GM04504 (cell line): ENCODE results near the gene FHIT.
A peak's percentile ranks its signal among the peaks of the same experiment; 100 is the strongest.
"Not testable (repeated sequence)": the region's sequence is repeated elsewhere in the genome, so short reads cannot be mapped to it uniquely, and the experiment has no call there.

Experiments used
- DNase-seq: peaks from one replicate; pipeline ENCODE4 v3.0.0-alpha.2; 2012; ENCODE audit warnings: low read depth

The FHIT gene

DNA sequence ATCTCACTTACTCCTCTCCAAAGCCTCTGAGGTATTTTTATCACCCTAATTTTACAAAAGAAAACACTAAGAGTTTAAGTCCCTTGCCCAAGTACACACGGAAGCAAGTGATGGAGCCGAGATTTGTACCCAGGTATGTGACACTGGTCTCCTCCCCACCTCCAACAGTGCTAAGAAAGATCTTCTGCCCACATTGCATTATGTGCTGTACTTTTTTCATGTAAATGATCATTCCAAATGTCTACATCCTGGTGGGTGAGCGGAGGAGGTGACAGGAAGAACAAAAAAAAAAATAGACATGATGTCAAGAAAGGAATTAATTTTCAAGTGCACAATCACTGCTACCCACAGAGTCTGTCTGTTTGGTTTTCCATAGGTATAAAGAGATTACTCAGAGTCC is 694.1 kb downstream of the FHIT start:
- no peak for DNase-seq

DNA sequence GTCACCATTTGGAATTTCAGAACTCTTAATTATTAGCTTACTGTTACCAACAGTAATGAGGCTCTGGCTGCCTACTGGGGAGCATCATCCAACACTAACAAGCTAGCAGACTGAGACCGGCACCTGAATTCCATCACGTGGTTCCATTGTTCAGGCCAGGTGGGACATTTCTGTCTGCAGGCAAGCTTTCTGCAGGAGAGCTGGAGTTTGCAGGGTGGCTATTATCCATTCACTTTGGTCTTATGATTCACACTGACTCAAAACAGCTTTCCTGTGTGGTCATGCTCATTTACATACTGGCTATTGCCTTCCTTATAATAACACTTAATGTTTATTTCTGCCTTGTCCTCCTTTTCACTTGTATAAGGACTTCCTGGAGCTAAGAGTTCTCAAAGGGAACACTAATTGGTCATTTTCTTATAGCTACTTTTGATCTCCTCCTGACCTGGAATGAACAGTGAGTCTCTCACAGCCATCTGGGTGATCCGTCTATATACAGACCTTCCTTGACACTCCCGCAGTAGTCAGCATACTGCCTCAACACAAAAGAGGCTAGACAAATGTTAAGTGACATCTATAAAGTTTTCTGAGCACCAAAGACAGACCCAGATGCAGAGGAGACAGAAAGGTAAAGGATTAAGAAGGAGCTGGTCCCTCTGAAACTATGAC is 695.4 kb downstream of the FHIT start:
- DNase-seq: no peak

GRCh38 chr3:60553144-60553543 is 698.1 kb downstream of the FHIT start:
- no peak for DNase-seq

- DNase-seq: no peak
These were observed 698.7 kb downstream of the FHIT start for GRCh38 chr3:60552581-60552980.

- no peak for DNase-seq
These were observed 699.6 kb downstream of the FHIT start for GRCh38 chr3:60551455-60552209.

GRCh38 chr3:60549863-60550262 is 701.4 kb downstream of the FHIT start:
- no peak for DNase-seq

DNA sequence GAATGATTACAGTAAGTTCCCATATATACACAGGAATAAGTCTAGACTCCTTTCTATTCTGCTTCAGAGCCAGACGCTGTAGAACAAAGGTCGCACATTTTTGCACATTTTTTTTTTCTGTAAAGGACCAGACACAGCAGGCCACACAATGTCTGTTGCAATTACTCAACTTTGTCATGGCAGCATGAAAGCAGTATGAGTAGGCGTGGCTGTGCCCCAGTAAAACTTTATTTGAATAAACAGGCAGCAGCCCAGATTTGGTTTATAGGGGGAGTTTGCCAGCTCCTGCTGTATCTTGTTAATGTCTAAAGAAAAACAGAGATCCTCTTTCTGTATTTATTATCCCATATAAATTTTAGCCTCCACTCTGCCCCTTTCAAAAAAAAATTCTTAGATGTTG is 708.3 kb downstream of the FHIT start:
- DNase-seq: peak; percentile 12

DNA sequence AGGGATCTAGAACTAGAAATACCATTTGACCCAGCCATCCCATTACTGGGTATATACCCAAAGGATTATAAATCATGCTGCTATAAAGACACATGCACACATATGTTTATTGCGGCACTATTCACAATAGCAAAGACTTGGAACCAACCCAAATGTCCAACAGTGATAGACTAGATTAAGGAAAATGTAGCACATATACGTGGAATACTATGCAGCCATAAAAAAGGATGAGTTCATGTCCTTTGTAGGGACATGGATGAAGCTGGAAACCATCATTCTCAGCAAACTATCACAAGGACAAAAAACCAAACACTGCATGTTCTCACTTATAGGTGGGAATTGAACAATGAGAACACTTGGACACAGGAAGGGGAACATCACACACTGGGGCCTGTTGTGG is 711.9 kb downstream of the FHIT start:
- not testable (repeated sequence) for DNase-seq

- no peak for DNase-seq
These were observed 714.8 kb downstream of the FHIT start for GRCh38 chr3:60536420-60536819.

GRCh38 chr3:60531759-60532158 is 719.5 kb downstream of the FHIT start:
- no peak for DNase-seq

- DNase-seq: no peak
These were observed 722.6 kb downstream of the FHIT start for GRCh38 chr3:60528651-60529050.

- DNase-seq: no peak
These were observed 727.7 kb downstream of the FHIT start for GRCh38 chr3:60523536-60523935.

DNA sequence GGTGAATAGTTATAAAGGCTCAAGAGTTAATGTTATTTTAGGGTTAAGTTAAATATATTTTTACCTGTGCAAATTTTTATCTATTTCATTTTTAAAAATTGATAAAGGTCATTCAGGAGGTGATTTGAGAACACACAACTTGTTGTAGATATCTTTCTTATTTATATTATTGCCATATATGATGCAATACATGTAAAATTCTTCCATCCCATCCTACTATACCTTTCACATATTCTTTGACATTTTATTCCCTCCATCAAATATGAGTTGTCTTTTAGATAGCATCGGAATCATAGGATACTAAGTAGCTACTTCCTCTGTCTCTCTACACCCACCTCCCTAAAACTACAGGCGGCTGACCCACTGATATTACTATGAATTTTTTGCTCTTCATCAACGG is 734.1 kb downstream of the FHIT start:
- DNase-seq: no peak

DNA sequence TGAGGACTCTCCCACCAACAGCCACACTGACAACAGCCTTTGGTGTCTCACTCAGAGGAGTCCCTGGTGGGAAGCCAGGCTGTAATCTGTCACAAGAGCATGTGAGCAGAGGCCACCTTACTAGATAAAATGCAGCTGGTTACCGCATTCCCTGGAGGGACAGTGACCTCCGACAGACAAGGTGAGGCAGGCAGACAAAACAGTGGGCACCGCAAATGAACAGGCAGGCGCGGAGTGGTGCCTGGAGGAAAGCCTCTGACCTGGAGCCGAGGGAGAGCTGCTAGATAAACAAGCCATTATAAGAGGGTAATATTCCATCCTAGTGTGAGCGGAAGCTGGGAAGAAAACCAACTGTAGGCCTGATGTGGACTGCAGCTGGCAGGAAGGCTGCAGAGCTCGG is 736.4 kb downstream of the FHIT start:
- no peak for DNase-seq

DNA sequence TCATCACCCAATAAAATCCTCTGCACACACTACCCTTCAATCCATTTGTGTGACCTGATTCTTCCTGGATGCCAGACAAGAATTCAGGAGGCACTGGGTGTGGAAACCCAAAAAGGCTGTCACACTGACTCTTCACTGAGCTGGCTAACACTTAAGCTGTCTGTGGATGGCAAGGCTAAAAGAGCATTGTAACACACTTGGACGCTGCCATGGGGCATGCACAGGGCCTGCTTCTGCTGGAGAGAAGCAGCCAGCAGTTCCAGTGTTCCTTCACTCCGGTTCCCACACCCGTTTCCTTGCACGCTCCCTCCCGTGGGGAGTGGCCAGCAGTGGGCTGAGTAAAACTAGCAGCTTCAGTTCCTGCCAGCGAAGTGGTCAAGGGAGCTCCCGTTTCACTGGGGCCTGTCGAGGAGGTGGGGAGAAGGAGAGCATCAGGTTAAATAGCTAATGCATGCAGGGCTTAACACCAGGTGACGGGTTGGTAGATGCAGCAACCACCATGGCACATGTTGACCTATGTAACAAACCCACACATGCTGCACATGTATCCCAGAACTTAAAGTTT is 737.1 kb downstream of the FHIT start:
- DNase-seq: no peak

DNA sequence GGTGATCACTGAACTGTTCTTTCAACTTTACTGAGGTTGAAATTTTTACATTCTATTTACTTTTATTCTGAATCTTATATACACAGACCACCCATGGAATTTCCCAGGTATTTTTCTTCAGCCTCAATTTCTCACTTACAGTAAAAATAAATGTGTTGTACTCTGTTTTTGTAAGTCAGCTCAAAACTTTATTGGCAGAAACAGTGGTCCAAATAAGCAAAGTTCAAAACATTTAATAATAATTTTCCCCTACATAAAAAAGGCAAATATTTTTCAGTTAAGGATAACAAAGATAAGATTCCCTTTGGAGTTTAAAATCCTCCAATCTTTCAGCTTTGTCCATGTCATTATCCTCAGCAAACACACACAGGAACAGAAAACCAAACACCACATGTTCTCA is 738.0 kb downstream of the FHIT start:
- DNase-seq: no peak

DNA sequence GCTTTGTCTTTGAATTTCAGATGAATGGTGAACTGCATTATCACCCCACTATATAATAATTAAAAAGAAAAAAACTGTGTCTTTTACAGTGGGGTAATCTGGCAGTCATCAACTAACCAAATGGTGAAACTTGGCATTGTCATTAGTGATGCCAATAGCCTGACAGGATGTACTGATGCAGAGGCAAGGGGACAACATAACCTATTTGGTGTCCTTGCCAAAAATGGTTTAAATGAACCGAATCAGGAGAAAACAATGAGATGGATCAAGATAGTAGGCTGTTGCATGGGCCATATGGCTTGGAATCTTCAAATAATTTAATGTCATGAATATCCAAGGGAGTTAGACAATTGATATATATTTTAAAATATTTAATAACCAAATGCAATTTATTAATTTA is 738.7 kb downstream of the FHIT start:
- DNase-seq: no peak

GRCh38 chr3:60509471-60509870 is 741.8 kb downstream of the FHIT start:
- no peak for DNase-seq

GRCh38 chr3:60504827-60505457 is 746.3 kb downstream of the FHIT start:
- no peak for DNase-seq

DNA sequence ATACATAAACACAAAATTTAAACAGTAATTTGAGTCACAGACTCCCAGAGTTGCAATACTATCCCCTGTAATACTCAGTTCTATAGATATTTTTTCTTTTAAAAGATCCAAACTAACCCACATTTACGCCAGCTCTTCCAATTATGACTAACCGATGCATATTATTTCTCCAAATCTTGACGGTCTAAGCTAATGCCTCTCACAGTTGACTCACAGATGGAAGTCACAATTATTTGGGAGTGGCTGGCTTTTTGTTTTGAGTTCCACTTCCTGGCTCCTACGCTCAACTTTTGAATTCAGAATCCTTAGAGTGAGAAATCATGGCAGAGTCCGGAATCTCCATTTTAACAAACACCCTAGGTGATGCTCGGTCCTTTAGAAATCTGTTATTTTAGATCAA is 749.9 kb downstream of the FHIT start:
- DNase-seq: no peak

GRCh38 chr3:60497902-60498301 is 753.4 kb downstream of the FHIT start:
- DNase-seq: no peak

- DNase-seq: no peak
These were observed 760.3 kb downstream of the FHIT start for GRCh38 chr3:60490992-60491391.

GRCh38 chr3:60475096-60475495 is 776.2 kb downstream of the FHIT start:
- DNase-seq: no peak
